ENCODE data around the gene LRRK1.

The LRRK1 gene

DNA sequence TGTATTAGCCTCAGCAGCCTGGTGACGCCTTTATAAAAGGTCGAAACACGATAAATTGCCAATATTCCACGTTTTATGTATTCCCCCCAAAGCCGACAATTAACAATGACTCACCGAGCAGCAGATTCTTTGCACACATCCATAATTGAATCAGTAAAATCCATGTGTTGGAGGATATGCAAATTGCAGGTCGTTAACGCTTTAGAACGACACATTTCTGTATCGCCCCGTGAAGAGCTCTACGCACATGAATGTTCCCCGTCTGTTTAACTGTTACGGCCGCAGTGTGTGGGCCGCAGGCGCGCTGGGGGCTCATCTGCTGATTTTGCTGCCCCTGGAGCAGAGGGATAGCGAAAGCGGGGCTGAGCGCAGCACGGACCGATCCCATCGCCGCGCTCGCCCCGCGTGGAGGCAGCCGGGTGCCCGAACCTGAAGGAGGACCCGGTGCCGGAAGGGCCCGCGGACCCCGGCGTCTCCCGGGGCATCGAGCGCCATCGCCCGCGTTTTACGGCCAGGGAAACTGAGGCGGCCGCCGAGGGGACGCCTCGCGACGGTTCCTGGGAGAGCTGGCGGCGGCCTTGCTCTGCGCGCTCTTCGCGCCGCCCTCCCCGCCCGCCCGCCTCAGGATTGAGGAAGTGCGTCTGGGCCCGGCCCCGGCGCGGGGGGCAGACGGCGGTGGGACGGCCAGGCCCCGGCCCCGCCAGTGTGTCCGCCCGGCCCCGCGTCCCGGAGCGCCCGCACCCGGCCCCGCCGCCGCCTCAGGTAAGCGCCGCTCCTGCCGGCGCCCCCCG is at the start of gene LRRK1:
Gene LRRK1, plus strand, starts transcription at position 668 of the 791 bp plus-strand sequence. CDS start 5,276 bp downstream, outside the sequence.
- DNase-seq: no peak

DNA sequence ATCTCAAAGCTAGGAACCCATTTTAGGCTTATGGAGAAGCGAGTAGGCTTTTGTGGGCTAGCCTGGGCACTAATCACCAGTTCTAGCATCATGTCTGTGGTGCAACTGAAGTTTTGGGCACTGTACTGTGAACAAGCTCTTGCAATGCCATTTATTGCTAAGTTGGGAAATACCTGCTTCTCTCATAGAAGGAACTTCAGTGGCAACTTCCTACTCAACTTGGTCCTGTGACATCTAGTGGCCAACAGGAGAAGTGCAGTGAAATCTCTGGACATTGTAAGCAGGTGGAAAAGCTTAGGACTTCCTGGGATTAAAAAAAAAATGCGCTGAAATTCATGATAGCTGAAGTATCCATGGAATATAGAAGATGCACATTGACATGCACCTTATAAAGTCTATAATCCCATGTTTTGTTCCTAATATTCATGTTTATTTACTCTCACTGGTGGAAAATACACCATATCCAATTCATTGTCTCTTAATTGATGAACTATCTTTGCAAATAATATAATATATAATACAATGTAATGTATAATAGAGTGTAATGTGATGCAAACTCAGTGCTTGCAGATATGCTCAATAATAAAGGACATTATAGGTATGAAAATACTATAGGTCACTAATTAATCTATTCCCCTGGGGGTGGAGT is 46.0 kb upstream of the LRRK1 start:
- DNase-seq: peak; percentile 10

DNA sequence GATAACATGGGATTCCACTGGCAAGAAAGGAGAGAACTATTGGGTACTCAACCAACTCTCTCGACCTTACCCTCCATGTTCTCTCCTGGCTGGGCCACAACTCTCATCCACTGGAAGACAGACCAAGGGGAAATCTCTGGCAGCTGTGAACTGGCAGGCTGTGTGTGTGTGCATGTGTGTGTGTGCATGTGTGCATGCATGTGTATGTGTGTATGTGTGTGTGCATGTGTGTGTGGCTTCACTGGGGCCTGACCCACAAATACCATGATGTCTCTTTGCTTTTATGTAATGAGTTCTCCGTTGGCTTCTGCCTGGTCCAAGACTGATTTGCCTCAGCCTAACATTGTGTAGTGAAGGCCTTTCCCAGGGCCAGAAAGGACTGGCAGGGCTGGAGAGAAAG is 43.7 kb upstream of the LRRK1 start:
- DNase-seq: no peak

- no peak for DNase-seq
These were observed 43.2 kb upstream of the LRRK1 start for GRCh38 chr15:100875976-100876375.

DNA sequence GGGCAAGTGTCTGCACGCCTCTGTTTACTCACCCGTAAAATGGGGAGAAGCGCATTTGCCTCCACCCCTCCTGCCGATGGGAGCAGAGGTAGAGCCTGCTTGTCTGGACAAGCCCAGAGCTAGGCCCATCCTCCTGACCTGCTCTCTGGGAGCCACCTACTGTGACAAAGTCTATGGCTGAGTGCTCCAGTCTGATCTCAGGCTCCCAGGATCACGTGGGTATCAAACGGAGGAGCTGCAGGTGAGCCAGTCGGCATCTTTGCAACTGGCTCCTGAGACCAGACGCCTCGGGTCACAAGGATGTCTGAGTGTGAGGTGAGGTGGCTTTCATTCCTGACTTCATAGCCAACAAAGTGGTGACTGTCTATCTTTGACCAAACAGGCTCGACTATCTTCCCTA is 41.6 kb upstream of the LRRK1 start:
- DNase-seq: no peak

GRCh38 chr15:100878130-100878529 is 41.0 kb upstream of the LRRK1 start:
- no peak for DNase-seq

DNA sequence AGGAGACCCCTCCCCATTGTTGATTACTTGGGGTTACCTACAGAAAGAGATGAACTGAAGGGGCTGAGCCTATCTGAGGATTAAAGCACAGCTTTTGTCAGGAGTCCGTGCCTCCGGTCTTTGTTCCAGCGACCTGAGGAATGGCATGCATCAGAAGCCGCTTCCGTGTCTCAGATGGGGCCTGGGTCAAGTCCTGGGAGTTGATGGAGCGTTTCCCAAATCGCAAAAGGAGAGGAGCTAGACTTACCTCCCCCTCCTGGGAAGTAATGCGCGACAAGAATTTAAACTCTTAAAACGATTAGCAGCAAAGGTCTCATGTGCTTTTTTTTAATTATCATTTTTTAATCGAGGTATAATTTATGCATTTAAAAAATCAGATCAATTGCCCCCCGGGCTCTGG is 40.5 kb upstream of the LRRK1 start:
- no peak for DNase-seq

- DNase-seq: no peak
These were observed 40.1 kb upstream of the LRRK1 start for GRCh38 chr15:100879061-100879463.

DNA sequence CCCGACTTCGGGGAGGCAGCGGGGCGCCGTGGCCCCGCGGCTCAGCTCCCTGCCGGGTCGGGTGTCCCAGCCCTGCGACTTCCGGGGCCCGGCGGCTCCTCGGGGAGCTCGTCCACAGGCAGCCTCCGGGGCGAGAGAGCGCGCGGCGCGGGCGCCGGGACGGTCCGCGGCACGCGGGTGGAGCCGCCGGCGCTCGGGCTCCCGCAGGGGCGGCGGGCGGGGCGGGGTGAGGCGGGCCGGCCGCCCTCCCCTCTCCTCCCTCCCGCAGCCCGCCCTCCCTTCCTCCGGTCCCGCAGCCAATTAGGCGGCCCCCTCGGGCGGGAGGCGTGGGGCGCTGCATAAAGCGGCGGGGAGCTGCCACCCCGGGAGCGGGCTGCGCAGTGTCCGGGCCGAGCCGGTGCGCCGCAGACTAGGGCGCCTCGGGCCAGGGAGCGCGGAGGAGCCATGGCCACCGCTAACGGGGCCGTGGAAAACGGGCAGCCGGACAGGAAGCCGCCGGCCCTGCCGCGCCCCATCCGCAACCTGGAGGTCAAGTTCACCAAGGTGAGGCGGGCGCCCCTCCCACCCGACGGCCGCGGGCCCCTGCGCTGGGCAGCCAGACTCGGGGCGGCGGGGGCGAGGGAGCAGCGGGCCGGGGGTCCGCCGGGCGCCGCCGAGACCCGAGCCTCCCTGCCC is 39.6 kb upstream of the LRRK1 start, which contains the start of gene ALDH1A3:
Gene ALDH1A3, plus strand, starts transcription at position 368 of the 675 bp plus-strand sequence. Its CDS starts 77 bp downstream, at position 445.
- no peak for DNase-seq

GRCh38 chr15:100880139-100880896 is 38.8 kb upstream of the LRRK1 start:
- no peak for DNase-seq

- DNase-seq: no peak
These were observed 38.3 kb upstream of the LRRK1 start for GRCh38 chr15:100880897-100881242.

DNA sequence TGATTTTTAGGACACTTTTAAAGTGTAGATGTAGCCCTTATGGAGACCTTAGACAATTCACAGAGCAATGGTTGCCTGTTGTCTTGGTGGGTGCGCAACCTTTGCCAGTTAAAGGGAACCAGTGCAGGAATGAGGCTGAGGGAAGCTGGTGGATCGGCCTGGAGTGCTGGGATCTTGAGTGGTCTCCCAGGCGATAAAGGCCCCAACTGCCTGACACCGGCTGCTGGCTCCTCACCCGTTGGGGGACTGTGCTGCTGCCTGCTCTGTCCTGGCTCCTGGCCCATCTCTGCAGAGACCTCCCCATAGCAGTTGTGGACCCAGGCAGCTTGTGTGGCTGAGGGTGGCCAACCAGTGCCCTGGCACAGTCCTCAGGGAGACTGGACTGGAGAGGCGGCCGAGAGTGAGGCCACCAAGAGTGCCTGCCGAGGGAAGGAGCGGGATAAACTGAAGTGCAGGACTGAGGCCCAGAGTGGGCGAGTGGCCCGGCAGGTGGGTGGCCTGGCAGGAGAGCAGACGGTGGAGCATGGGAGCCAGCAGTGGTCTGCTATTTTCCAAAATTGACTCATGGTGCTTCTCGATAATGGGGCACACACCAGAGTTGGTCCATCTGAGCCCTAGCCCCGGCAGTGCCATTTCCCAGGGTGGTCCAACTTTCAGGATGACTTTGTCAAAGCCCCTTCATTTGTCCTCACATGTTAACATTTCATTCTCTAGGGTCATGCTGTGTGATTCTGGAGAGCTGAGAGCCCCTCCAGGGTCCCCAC is 37.4 kb upstream of the LRRK1 start:
- no peak for DNase-seq

GRCh38 chr15:100885116-100885515 is 34.0 kb upstream of the LRRK1 start:
- DNase-seq: no peak

- no peak for DNase-seq
These were observed 33.3 kb upstream of the LRRK1 start for GRCh38 chr15:100885811-100886210.

DNA sequence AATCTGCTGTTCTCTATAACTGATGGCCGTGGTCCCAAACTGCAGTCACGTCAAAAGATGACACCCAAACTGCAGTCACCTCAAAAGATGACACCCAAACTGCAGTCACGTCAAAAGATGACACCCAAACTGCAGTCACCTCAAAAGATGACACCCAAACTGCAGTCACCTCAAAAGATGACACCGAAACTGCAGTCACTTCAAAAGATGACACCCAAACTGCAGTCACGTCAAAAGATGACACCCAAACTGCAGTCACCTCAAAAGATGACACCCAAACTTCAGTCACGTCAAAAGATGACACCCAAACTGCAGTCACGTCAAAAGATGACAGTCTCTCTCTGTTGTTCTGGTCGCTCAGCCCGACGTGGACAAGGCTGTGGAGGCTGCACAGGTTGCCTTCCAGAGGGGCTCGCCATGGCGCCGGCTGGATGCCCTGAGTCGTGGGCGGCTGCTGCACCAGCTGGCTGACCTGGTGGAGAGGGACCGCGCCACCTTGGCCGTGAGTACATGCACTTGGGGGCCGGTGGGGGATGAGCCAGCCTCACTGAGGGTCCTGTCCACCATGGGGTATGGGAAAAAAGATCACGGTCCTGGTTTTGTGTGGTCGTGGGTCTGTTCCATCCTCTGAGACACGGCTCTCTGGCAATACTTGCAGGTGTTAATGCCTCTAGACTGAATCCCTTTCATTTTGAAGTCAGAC is 31.8 kb upstream of the LRRK1 start:
- DNase-seq: no peak

DNA sequence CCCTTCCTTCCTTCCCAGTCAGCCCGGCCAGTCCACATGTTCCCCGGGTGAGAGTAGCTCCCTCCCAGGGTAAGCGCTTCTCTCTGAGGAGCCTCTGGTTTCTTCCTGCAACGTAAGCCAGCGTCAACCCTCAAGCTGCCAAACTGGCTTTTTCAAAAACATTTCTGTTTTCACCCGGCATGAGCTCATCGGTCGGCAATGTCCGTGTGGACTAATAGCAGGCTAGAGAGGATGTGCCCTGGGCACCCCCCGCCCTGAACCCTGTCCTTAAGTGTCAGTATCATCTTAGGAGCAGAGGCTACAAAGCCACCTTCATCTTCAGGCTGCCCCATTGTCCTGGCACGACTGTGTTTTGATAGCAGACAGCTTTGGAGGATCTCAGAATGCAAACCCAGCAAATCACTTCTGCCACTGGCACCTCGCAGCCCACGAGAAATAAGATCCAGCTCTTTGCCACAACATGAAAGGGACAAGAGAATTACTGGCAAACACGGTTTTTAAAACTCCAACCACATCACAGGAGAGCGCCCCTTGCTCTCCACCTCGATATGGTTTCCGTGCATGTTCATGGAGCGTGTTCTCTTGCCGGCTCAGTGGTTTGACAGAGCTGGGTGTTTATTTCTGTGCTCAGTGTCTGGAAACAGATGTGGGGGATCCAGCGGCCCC is 29.6 kb upstream of the LRRK1 start:
- no peak for DNase-seq

GRCh38 chr15:100890051-100890720 is 29.0 kb upstream of the LRRK1 start:
- DNase-seq: no peak

- no peak for DNase-seq
These were observed 28.3 kb upstream of the LRRK1 start for GRCh38 chr15:100890850-100891249.

- DNase-seq: no peak
These were observed 27.7 kb upstream of the LRRK1 start for GRCh38 chr15:100891307-100892012.

- no peak for DNase-seq
These were observed 27.2 kb upstream of the LRRK1 start for GRCh38 chr15:100892013-100892355.
